Cardiac septum (tissue), 1 donor: ENCODE data around the gene CBLIF. TPM values are rescaled to one million over a fixed set of nuclear protein-coding genes. Genes with fewer than 3 reads are reported as not detected.
"Not testable (repeated sequence)": the region's sequence is repeated elsewhere in the genome, so short reads cannot be mapped to it uniquely, and the experiment has no call there.

Experiments used
- DNase-seq: peaks from one replicate; pipeline ENCODE4 v3.0.0-alpha.2; 2020; ENCODE audit warnings: low spot score
- intact Hi-C: fragments of 100-400 bp; cut with DNase I; formaldehyde crosslinking; loops from one replicate; pipeline ENCODE4 v1.14.0; 2022
- total RNA-seq: library from RNA; stranded (reverse); fragmentation: NEBNext Ultra II Directional; extraction: Animal tissue kit (Norgen Biotek cat#: 25700); gene quantifications from one replicate; pipeline ENCODE4 v1.2.1, GENCODE V29; 2021
- donor health status: DM: no; HTN: no; CAD: no.

Gene CBLIF
- total RNA-seq, 1 donor from 2014 or later = not detected

GRCh38 chr11:59804061-59804460, 41.2 kb downstream of the CBLIF start:
- DNase-seq = no peak
- intact Hi-C loops = loop anchor here (10.0 kb wide), 1 partner anchor 139 kb away; the partner anchor contains the start of gene PATL1

- intact Hi-C loops = loop anchor here (1.0 to 10.0 kb wide), 2 partner anchors 48 to 138 kb away; partner anchors contain the start of gene PATL1
Measured at GRCh38 chr11:59802639-59803176, 42.6 kb downstream of the CBLIF start.

GRCh38 chr11:59801981-59802638, 43.2 kb downstream of the CBLIF start:
- DNase-seq = no peak
- intact Hi-C loops = loop anchor here (1.0 to 10.0 kb wide), 2 partner anchors 48 to 137 kb away; partner anchors contain the start of gene PATL1

More at GRCh38 chr11:59802639-59803176, 42.6 kb downstream of the CBLIF start:
- no peak for DNase-seq

GRCh38 chr11:59801160-59801706, 44.1 kb downstream of the CBLIF start:
- intact Hi-C loops = loop anchor here (10.0 kb wide), 1 partner anchor 136 kb away; the partner anchor contains the start of gene PATL1
- no peak for DNase-seq

GRCh38 chr11:59800390-59801025, 44.8 kb downstream of the CBLIF start:
- no peak for DNase-seq
- intact Hi-C loops = loop anchor here (10.0 kb wide), 1 partner anchor 136 kb away; the partner anchor contains the start of gene PATL1

DNA sequence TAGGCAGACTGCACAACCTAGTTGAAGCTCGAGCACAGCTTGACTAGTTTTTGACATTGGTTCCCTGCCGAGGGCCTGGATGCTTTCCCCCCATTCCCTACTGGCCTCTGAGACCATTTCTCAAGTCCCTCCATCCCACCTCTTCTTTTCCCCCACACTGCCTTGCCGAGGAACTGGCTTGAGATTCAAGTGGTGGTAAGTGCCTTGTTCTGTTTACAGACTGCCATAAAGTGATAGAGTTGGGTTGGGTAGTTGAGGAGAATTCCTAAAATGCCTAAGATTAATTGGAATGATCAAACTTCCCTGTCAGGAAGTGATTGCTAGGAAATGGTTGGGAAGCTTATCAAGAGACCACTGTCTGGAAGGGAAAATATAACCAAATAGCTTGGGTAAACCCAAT, 50.9 kb downstream of the CBLIF start:
- no peak for DNase-seq
- intact Hi-C loops = no loop called here

- no peak for DNase-seq
- intact Hi-C loops = no loop called here
Measured at GRCh38 chr11:59792507-59792906, 52.8 kb downstream of the CBLIF start.

- no peak for DNase-seq
- intact Hi-C loops = no loop called here
Measured at GRCh38 chr11:59791639-59792038, 53.7 kb downstream of the CBLIF start.

DNA sequence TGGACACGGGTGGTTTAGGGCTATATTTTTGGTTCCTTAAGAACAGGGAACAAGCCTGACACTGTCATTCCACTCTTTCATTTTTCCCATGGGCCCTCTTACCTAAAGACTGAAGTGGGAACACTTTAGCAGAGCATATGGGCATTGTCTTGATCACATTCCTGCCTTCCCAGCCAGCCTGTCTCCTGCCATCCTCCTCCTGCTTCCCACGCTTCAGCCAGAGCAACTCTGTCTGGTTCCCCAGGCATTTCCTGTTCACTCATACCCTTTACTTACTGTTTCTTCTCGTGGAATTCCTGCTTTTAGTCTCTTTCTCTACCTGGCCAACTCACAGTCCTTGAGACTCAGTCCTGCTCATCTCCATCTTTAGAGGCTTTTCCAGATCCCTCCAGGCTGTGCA, 57.5 kb downstream of the CBLIF start:
- no peak for DNase-seq
- intact Hi-C loops = no loop called here

GRCh38 chr11:59787255-59787588, 58.1 kb downstream of the CBLIF start:
- DNase-seq = no peak
- intact Hi-C loops = no loop called here

GRCh38 chr11:59785818-59786217, 59.5 kb downstream of the CBLIF start:
- no peak for DNase-seq
- intact Hi-C loops = no loop called here

- intact Hi-C loops, DNase-seq: not testable (repeated sequence)
Measured at GRCh38 chr11:59784441-59784840, 60.9 kb downstream of the CBLIF start.

GRCh38 chr11:59783632-59784090, 61.6 kb downstream of the CBLIF start:
- intact Hi-C loops = no loop called here
- no peak for DNase-seq

DNA sequence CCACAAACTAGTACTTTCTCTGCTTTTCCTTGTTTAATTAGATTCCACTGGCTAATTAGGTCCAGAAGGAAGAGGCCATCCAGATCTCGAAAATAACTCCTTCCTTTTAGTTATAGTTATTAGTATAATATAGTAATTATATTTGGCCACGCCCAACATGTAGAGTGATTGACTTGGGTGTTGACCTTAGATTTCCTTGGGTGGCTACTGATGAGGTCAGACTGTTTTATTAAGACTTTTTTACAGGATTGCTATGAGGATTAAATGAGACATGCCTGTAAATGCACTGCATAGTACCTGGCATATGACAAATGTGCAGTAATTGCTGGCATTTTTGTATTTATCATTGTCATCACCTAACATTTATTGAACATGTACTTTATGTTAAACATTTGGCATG, 63.2 kb downstream of the CBLIF start:
- DNase-seq = no peak
- intact Hi-C loops = no loop called here

DNA sequence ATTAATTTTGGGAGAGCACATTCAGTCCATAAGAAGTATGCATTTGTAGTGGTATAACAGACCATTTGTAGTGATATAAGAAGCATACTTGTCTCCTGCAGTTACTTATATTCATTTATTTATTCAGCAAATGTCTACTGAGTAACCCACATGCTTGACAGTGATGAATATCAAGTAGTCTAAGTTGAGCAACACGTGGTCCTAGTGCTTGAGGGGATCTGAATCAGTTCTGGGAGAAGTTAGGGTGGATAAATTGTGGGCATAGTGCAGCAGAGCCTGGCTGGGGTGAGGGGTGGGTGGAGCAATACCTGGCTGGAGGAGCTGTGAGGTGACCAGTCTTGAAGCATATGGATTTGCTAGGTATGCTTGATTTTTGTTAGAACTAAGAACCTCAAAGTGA, 65.8 kb downstream of the CBLIF start:
- no peak for DNase-seq
- intact Hi-C loops = no loop called here

Other genes with a start within 250 kb of the CBLIF start
- gene OSBP, start 229.7 kb downstream of the CBLIF start, total RNA-seq = 35.1 TPM
- 23.4 TPM for gene PATL1, start 176.5 kb downstream of the CBLIF start, total RNA-seq
- not detected for gene OR10V1, start 131.7 kb downstream of the CBLIF start, total RNA-seq
- gene STX3, start 90.1 kb downstream of the CBLIF start, total RNA-seq = 10.0 TPM
- gene MRPL16, start 34.7 kb downstream of the CBLIF start, total RNA-seq = 64.7 TPM
- gene TCN1, start 21.0 kb upstream of the CBLIF start, total RNA-seq = not detected
- not detected for gene OOSP3, start 33.3 kb upstream of the CBLIF start, total RNA-seq
- not detected for gene OOSP1, start 92.9 kb upstream of the CBLIF start, total RNA-seq
- gene OOSP4A, start 118.5 kb upstream of the CBLIF start, total RNA-seq = not detected
- not detected for gene OOSP4B, start 171.7 kb upstream of the CBLIF start, total RNA-seq
- not detected for gene OOSP2, start 194.9 kb upstream of the CBLIF start, total RNA-seq
- 0.57 TPM for gene MS4A3, start 211.2 kb upstream of the CBLIF start, total RNA-seq
- gene MS4A2, start 243.2 kb upstream of the CBLIF start, total RNA-seq = 0.67 TPM